Mesendoderm (in vitro differentiated cells): ENCODE data around the gene NDST1.

Experiments
- DNase-seq: peaks from one replicate; pipeline ENCODE4 v3.0.0; 2013
- H2AK5ac ChIP-seq: 2 replicates; pipeline ENCODE4 v1.6.1; 2013; ENCODE audit warnings: low read length, inconsistent platforms
- H2BK120ac ChIP-seq: 2 replicates; pipeline ENCODE4 v1.6.1; 2013; ENCODE audit warnings: low read depth, mild to moderate bottlenecking, low read length, moderate library complexity, mixed read lengths
- H2BK15ac ChIP-seq: replicated peaks from 2 replicates; pipeline ENCODE4 v1.6.1; 2013; ENCODE audit warnings: low read depth, mild to moderate bottlenecking, moderate library complexity
- H2BK5ac ChIP-seq: 2 replicates; pipeline ENCODE4 v1.6.1; 2013; ENCODE audit warnings: low read length, inconsistent platforms
- H3K18ac ChIP-seq: 2 replicates; pipeline ENCODE4 v1.6.1; 2013; ENCODE audit warnings: mild to moderate bottlenecking, low read length, mixed read lengths
- H3K23ac ChIP-seq: one replicate; pipeline ENCODE4 v1.6.1; 2013; ENCODE audit warnings: low read length
- H3K27ac ChIP-seq: 2 replicates; pipeline ENCODE4 v1.5.1; 2013; ENCODE audit warnings: low read depth, mild to moderate bottlenecking, inconsistent platforms, low read length, moderate library complexity
- H3K27me3 ChIP-seq: 2 replicates; pipeline ENCODE4 v1.6.1; 2013; ENCODE audit warnings: low read length, control low read depth, mild to moderate bottlenecking, inconsistent platforms; ENCODE audit not compliant: insufficient read depth, poor library complexity
- H3K36me3 ChIP-seq: 2 replicates; pipeline ENCODE4 v1.6.1; 2013; ENCODE audit warnings: low read length, inconsistent platforms; ENCODE audit not compliant: control insufficient read depth, insufficient read depth
- H3K4ac ChIP-seq: one replicate; pipeline ENCODE4 v1.6.1; 2013; ENCODE audit warnings: low read depth, mild to moderate bottlenecking, low read length, moderate library complexity
- H3K4me1 ChIP-seq: 2 replicates; pipeline ENCODE4 v1.6.1; 2013; ENCODE audit warnings: low read depth, low read length, inconsistent platforms; ENCODE audit not compliant: control insufficient read depth
- H3K4me2 ChIP-seq: 2 replicates; pipeline ENCODE4 v1.6.1; 2013; ENCODE audit warnings: low read length
- H3K4me3 ChIP-seq: 2 replicates; pipeline ENCODE4 v1.5.1; 2013; ENCODE audit warnings: mild to moderate bottlenecking, low read length
- H3K56ac ChIP-seq: one replicate; pipeline ENCODE4 v1.6.1; 2013; ENCODE audit warnings: low read length
- H3K79me1 ChIP-seq: 2 replicates; pipeline ENCODE4 v1.6.1; 2013; ENCODE audit warnings: low read length, inconsistent platforms
- H3K79me2 ChIP-seq: 2 replicates; pipeline ENCODE4 v1.6.1; 2013; ENCODE audit warnings: mild to moderate bottlenecking, low read length; ENCODE audit not compliant: control insufficient read depth, insufficient read depth
- H3K9ac ChIP-seq: 2 replicates; pipeline ENCODE4 v1.6.1; 2013; ENCODE audit warnings: low read length, inconsistent platforms
- H4K5ac ChIP-seq: one replicate; pipeline ENCODE4 v1.6.1; 2013; ENCODE audit warnings: low read length
- H4K8ac ChIP-seq: one replicate; pipeline ENCODE4 v1.6.1; 2013; ENCODE audit warnings: low read depth, mild to moderate bottlenecking, control low read depth, low read length, moderate library complexity
- WGBS: extraction: QIAGEN DNeasy Blood & Tissue Kit; methylation state at CpG from one replicate; pipeline ENCODE4 v1.1.7; 2013; ENCODE audit warnings: low lambda C conversion rate, missing lambda C conversion rate; ENCODE audit not compliant: insufficient coverage; ENCODE audit errors: extremely low coverage; 5-methylcytosine and 5-hydroxymethylcytosine counted together

NDST1 gene

DNA sequence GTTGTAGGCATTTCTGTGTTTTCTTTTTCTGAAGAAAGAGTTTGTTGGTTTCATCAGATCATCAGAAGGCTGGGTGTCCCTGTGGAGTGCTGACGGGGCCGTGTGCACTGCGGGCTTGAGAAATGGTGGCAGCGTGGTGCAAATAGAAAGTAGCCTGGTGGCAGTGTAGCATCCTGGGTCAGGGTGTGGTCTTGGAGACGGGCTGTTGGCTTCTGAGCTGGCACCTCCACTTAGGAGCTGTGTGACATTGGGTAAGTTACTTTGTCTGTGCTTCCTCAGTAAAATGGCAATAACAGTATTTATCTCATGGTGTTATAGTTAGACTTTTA, 10.0 kb upstream of the NDST1 start:
- Histone ChIP-seq H3K56ac (peak overlapping the region; percentile 74), H4K8ac (no peak overlapping the region), H3K4me3 (no peak overlapping the region), H2BK5ac (no peak overlapping the region), H2BK120ac (no peak overlapping the region), H3K18ac (no peak overlapping the region), H3K36me3 (no peaks in the 10 kb centered on the region), H3K23ac (no peak overlapping the region), H3K79me1 (peaks cover 47% of the 10 kb centered on the region), H3K4me1 (peaks cover 22% of the 10 kb centered on the region), H2AK5ac (peak overlapping the region; percentile 38), H4K5ac (no peak overlapping the region), H2BK15ac (no peak overlapping the region), H3K79me2 (peaks cover 78% of the 10 kb centered on the region), H3K4me2 (no peak overlapping the region), H3K27me3 (no peaks in the 10 kb centered on the region), H3K9ac (no peak overlapping the region), H3K27ac (no peak overlapping the region), H3K4ac (no peak overlapping the region)
- DNase-seq, result no peak
- no CpG with 5 or more reads among the region's 5 CpGs for WGBS

DNA sequence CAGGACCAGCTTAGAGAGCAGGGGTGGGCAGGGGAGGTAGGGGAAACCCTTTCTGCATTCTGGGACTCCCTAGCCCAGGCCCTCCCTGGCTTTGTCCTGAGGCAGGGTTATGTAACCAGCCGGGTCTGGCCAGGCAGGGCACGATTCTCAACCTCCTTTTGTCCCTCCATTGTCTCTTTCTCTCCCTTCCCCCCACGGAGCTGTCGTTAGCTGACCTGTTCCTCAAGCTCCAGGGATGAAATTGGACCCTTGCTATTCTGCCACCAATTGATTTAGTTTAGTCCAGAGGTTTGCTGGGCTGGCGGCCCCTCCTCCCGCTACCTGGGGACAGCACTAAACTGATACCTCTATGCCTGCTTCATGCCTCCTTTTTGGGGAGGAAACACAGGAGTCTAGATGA, 9.4 kb upstream of the NDST1 start:
- H2BK5ac ChIP-seq, result peak overlapping the region; percentile 7
- no peak overlapping the region for H3K18ac ChIP-seq
- H2BK15ac ChIP-seq, result no peak overlapping the region
- H3K27ac ChIP-seq, result peak overlapping the region; percentile 25
- WGBS, result no CpG with 5 or more reads among the region's 6 CpGs
- DNase-seq, result peak; percentile 75
- H3K56ac ChIP-seq, result peak overlapping the region; percentile 49
- peak overlapping the region; percentile 20 for H3K4ac ChIP-seq
- peaks cover 22% of the 10 kb centered on the region for H3K4me1 ChIP-seq
- H4K5ac ChIP-seq, result no peak overlapping the region
- no peak overlapping the region for H3K23ac ChIP-seq
- no peak overlapping the region for H3K4me3 ChIP-seq
- peaks cover 47% of the 10 kb centered on the region for H3K79me1 ChIP-seq
- no peak overlapping the region for H4K8ac ChIP-seq
- peak overlapping the region; percentile 48 for H3K9ac ChIP-seq
- H3K27me3 ChIP-seq, result no peaks in the 10 kb centered on the region
- no peak overlapping the region for H2BK120ac ChIP-seq
- peaks cover 81% of the 10 kb centered on the region for H3K79me2 ChIP-seq
- no peaks in the 10 kb centered on the region for H3K36me3 ChIP-seq
- no peak overlapping the region for H3K4me2 ChIP-seq
- H2AK5ac ChIP-seq, result peak overlapping the region; percentile 96

DNA sequence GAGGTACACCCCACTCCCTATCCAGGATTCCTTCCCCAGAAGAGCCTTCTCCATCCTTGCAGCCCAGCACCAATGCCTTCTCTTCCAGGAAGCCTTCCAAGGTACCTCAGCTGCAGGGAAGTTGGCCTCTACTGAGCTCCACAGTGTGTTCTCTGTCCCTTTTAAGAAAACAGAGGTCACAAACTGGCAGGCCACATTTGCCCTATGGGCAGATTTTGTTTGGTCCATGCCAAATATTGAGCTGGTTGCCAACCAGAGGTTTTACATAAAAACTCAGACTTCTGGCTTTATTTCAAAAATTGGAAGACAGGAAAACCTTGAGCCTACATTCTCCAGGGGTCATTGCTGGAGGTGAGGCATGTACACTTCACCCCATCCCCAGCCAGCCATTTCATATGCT, 9.0 kb upstream of the NDST1 start:
- Histone ChIP-seq H3K79me1 (peaks cover 51% of the 10 kb centered on the region), H3K23ac (no peak overlapping the region), H2BK15ac (no peak overlapping the region), H3K27ac (peak overlapping the region; percentile 25), H3K79me2 (peaks cover 83% of the 10 kb centered on the region), H3K4me1 (peaks cover 22% of the 10 kb centered on the region), H3K36me3 (no peaks in the 10 kb centered on the region), H3K56ac (peak overlapping the region; percentile 49), H4K8ac (no peak overlapping the region), H3K4ac (no peak overlapping the region), H3K18ac (no peak overlapping the region), H2AK5ac (peak overlapping the region; percentile 96), H2BK120ac (no peak overlapping the region), H3K27me3 (no peaks in the 10 kb centered on the region), H2BK5ac (peak overlapping the region; percentile 10), H4K5ac (no peak overlapping the region), H3K9ac (peak overlapping the region; percentile 48), H3K4me3 (no peak overlapping the region), H3K4me2 (no peak overlapping the region)
- DNase-seq, result no peak

DNA sequence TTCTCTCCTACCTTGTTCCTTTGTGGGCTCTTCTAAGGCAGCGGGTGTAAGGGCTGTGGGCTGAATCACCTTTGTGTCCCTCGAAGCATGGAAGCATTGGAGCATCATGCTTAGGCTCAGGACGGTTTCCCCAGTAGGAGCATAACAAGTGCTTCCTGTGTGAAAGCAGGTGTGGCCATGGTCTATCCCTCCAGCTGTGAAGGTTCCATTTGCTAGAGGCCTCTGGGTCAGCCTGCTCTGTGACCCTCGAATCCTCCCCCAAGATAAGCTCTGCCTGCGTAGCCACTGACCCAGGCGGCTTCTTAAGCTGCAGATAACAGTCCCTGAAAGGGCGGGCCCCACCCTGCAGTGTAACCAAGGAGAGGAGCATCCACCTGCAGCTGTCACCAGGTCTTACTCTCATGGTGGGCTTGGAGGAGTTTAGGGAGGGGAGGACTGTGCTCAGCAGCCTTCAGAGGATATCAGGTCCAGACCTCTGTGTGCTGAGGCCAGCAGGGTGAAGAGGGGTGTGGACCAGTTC, 8.4 kb upstream of the NDST1 start:
- no peak overlapping the region for H2AK5ac ChIP-seq
- no peak overlapping the region for H3K4me2 ChIP-seq
- WGBS, result no CpG with 5 or more reads among the region's 7 CpGs
- H3K4me1 ChIP-seq, result peaks cover 22% of the 10 kb centered on the region
- peak; percentile 86 for DNase-seq
- peak overlapping the region; percentile 10 for H3K56ac ChIP-seq
- H3K27ac ChIP-seq, result no peak overlapping the region
- no peak overlapping the region for H2BK120ac ChIP-seq
- H2BK15ac ChIP-seq, result no peak overlapping the region
- no peak overlapping the region for H4K8ac ChIP-seq
- no peak overlapping the region for H3K9ac ChIP-seq
- no peak overlapping the region for H3K23ac ChIP-seq
- H3K79me2 ChIP-seq, result peaks cover 84% of the 10 kb centered on the region
- H4K5ac ChIP-seq, result no peak overlapping the region
- peaks cover 53% of the 10 kb centered on the region for H3K79me1 ChIP-seq
- H3K36me3 ChIP-seq, result no peaks in the 10 kb centered on the region
- peak overlapping the region; percentile 10 for H2BK5ac ChIP-seq
- H3K27me3 ChIP-seq, result no peaks in the 10 kb centered on the region
- H3K4ac ChIP-seq, result no peak overlapping the region
- no peak overlapping the region for H3K18ac ChIP-seq
- no peak overlapping the region for H3K4me3 ChIP-seq

DNA sequence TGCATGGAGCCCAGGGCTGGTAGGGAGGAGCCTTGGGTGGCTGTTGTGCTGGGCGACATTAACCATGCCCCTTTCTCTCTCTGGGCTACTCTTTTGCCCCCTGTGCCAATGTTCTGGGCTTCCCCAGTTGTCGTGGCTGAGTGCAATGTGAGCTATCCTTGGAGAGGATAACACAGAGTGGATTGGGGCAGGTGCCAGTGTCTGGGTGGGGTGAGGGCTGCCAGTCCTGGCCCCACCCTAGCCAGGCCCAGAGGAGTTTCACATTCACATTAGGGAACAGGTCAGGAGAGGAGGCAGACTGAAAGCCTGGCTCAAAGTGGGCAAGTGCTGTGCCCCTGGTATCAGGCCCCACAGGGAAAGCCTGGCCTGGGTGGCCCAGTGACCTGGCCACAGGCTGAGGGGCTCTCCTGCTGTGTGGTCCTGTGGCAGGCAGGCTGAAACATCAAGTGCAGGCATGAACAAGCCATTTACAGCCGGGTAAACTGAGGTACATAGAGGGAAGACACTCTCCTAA, 7.5 kb upstream of the NDST1 start:
- peaks cover 22% of the 10 kb centered on the region for H3K4me1 ChIP-seq
- no peak for DNase-seq

DNA sequence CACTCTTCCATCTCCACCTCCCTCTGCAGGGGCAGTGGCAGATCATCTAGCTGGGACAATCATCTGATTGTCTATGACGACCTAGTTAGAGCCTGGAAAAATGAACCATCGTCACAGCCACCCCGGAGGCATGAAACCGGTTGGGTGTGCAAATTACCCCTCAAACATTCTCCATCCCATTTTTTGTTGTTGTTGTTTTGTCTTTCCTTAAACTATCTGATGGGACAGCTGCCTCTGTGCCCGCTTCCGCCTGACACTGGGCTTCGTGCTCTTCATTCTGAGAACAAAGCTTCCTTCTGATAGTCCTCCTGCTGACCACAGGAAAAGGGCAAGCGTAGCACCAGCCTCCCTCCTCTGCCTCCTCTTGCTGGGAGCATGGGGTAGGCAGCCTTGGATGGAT, 7.0 kb upstream of the NDST1 start:
- Histone ChIP-seq H3K56ac (no peak overlapping the region), H3K79me2 (peaks cover 93% of the 10 kb centered on the region), H4K8ac (no peak overlapping the region), H2AK5ac (no peak overlapping the region), H3K27me3 (no peaks in the 10 kb centered on the region), H3K4me2 (no peak overlapping the region), H3K79me1 (peaks cover 64% of the 10 kb centered on the region), H3K27ac (no peak overlapping the region), H3K4me1 (peaks cover 22% of the 10 kb centered on the region), H3K36me3 (no peaks in the 10 kb centered on the region), H3K23ac (no peak overlapping the region), H2BK120ac (no peak overlapping the region), H4K5ac (no peak overlapping the region), H3K4ac (no peak overlapping the region), H2BK15ac (no peak overlapping the region), H3K18ac (no peak overlapping the region), H3K4me3 (no peak overlapping the region), H2BK5ac (no peak overlapping the region), H3K9ac (no peak overlapping the region)
- no CpG with 5 or more reads among the region's 8 CpGs for WGBS
- no peak for DNase-seq

More for the DNA sequence above, 7.5 kb upstream of the NDST1 start:
- no peak overlapping the region for H3K56ac ChIP-seq
- H3K4me3 ChIP-seq, result no peak overlapping the region
- H3K18ac ChIP-seq, result no peak overlapping the region
- H3K79me1 ChIP-seq, result peaks cover 60% of the 10 kb centered on the region
- H3K4me2 ChIP-seq, result no peak overlapping the region
- H4K8ac ChIP-seq, result no peak overlapping the region
- H3K9ac ChIP-seq, result no peak overlapping the region
- H3K27ac ChIP-seq, result no peak overlapping the region
- no peaks in the 10 kb centered on the region for H3K36me3 ChIP-seq
- H3K23ac ChIP-seq, result peak overlapping the region; percentile 16
- WGBS, result no CpG with 5 or more reads among the region's 3 CpGs
- no peak overlapping the region for H2BK15ac ChIP-seq
- no peaks in the 10 kb centered on the region for H3K27me3 ChIP-seq
- no peak overlapping the region for H2BK5ac ChIP-seq
- no peak overlapping the region for H2AK5ac ChIP-seq
- H3K79me2 ChIP-seq, result peaks cover 93% of the 10 kb centered on the region
- no peak overlapping the region for H3K4ac ChIP-seq
- no peak overlapping the region for H2BK120ac ChIP-seq
- no peak overlapping the region for H4K5ac ChIP-seq
